ENCODE data around the gene C7orf33. TPM values are rescaled to one million over a fixed set of nuclear protein-coding genes. Genes with fewer than 3 reads are reported as not detected.

The C7orf33 gene
- total and polyA plus RNA-seq, 12 donors: not detected

DNA sequence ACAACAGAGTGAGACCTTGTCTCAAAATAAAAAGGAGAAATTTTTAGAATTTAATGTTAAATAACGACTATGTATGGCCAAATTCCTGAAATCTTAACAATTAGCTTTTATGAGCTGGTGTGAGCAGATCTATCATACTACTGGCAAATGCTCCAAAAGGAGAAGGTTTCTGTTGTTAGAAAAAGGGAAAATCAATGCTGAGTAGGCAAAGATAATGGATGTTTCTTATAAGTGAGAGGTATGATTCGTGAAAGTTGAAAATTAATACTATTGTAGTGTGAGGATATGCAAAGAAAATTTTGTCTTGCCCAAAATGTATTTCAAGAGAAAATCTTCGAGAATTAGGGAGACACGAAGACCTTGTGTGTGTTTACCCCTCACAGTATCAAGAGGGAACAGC, 67.4 kb downstream of the C7orf33 start:
- WGBS, 4 donors: 84 to 89% (median 86%) methylated on average over 4 of the region's 4 CpGs
- no peak overlapping the region for H3K4me3 ChIP-seq
- intact Hi-C loops (cut with DNase I): no loop called here
- no peaks in the 10 kb centered on the region for H3K9me3 ChIP-seq (replicated peaks in 1 of 3)
- H3K27ac ChIP-seq: no peak overlapping the region
- H3K36me3 ChIP-seq (replicated peaks in 1 of 2): no peaks in the 10 kb centered on the region
- no peaks in the 10 kb centered on the region for H3K27me3 ChIP-seq
- no peaks in the 10 kb centered on the region for H3K4me1 ChIP-seq (replicated peaks in 1 of 2)
- DNase-seq: no peak
- no peak for TF ChIP-seq POLR2A (IDR thresholded peaks at IDR 0.05)
- TF ChIP-seq, protein P1, sequence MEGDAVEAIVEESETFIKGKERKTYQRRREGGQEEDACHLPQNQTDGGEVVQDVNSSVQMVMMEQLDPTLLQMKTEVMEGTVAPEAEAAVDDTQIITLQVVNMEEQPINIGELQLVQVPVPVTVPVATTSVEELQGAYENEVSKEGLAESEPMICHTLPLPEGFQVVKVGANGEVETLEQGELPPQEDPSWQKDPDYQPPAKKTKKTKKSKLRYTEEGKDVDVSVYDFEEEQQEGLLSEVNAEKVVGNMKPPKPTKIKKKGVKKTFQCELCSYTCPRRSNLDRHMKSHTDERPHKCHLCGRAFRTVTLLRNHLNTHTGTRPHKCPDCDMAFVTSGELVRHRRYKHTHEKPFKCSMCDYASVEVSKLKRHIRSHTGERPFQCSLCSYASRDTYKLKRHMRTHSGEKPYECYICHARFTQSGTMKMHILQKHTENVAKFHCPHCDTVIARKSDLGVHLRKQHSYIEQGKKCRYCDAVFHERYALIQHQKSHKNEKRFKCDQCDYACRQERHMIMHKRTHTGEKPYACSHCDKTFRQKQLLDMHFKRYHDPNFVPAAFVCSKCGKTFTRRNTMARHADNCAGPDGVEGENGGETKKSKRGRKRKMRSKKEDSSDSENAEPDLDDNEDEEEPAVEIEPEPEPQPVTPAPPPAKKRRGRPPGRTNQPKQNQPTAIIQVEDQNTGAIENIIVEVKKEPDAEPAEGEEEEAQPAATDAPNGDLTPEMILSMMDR (IDR thresholded peaks at IDR 0.05): no peak

DNA sequence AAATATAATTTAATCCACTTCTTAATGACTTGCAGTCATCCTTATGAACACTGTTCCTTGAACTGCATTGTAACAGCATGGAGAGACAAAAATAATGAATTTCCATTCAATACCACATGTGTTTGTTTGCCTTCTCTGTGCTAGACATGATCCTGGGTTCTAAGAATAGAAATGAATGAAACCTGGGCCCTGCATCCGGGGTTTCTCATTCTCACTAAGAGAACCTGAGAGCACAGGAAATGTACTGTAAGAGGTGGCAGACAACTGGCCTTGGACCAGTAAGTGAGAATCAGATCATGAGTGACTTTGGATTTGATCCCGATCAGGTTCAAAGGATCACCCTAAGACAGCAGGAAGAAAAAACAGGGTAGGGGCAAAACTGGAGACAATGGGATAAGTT, 70.9 kb downstream of the C7orf33 start:
- no peaks in the 10 kb centered on the region for H3K4me1 ChIP-seq (replicated peaks in 1 of 2)
- no peaks in the 10 kb centered on the region for H3K9me3 ChIP-seq (replicated peaks in 1 of 3)
- DNase-seq: no peak
- no peak overlapping the region for H3K27ac ChIP-seq
- H3K27me3 ChIP-seq: no peaks in the 10 kb centered on the region
- TF ChIP-seq, protein P1 (IDR thresholded peaks at IDR 0.05): no peak
- TF ChIP-seq POLR2A (IDR thresholded peaks at IDR 0.05): no peak
- no peaks in the 10 kb centered on the region for H3K36me3 ChIP-seq (replicated peaks in 1 of 2)
- H3K4me3 ChIP-seq: no peak overlapping the region
- WGBS, 4 donors: 74 to 85% (median 83%) methylated on average over 2 of the region's 2 CpGs
- intact Hi-C loops (cut with DNase I): no loop called here

DNA sequence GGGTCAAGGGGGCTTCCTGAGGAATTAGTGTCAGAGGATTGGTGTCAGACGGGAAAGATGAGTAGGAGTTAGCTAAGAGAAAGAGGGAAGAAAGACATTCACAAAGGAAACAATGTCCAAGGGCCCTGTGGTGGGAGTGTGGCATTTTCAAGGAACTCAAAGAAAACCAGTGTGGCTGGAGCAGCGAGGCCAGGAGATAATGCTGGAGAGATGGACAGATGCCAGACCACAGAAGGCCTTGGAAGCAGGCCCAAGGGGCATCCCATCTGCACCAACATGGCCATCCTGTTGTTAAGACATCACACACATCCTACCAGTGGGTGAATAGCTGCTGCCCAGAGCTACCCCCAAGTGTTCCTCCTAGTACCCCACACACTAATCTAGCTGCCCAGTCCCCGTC, 72.1 kb downstream of the C7orf33 start:
- H3K4me1 ChIP-seq (replicated peaks in 1 of 2): no peaks in the 10 kb centered on the region
- no peak for TF ChIP-seq POLR2A (IDR thresholded peaks at IDR 0.05)
- TF ChIP-seq, protein P1 (IDR thresholded peaks at IDR 0.05): no peak
- H3K27ac ChIP-seq: no peak overlapping the region
- no peaks in the 10 kb centered on the region for H3K9me3 ChIP-seq (replicated peaks in 1 of 3)
- DNase-seq: peak in 1 of 7 donors; percentile 4
- no peak overlapping the region for H3K4me3 ChIP-seq
- intact Hi-C loops (cut with DNase I): no loop called here
- H3K27me3 ChIP-seq: no peaks in the 10 kb centered on the region
- no peaks in the 10 kb centered on the region for H3K36me3 ChIP-seq (replicated peaks in 1 of 2)
- 54 to 68% (median 62%) methylated on average over 3 of the region's 3 CpGs for WGBS, 4 donors

DNA sequence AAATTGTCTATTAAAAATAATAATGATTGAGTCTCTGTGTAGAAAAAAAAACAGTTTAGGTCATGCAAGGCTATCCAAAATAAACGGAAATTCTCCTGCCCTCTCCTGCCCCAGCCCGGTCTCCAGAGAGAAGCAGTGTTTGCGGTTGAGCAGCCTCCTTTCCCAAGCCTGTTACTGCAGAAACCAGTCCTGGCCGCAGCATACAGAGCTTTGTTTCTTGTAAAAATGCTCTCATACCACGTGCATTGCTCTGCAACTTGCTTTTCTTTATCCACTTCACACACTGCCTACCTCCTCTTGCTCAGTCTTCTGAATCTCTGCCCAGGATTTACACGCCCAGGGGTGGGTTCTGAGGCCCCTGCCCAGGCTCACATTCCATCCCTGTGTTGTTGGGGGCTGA, 73.8 kb downstream of the C7orf33 start:
- no peaks in the 10 kb centered on the region for H3K4me1 ChIP-seq (replicated peaks in 1 of 2)
- H3K9me3 ChIP-seq (replicated peaks in 1 of 3): no peaks in the 10 kb centered on the region
- intact Hi-C loops (cut with DNase I): no loop called here
- H3K27me3 ChIP-seq: no peaks in the 10 kb centered on the region
- H3K4me3 ChIP-seq: no peak overlapping the region
- 48 to 64% (median 56%) methylated on average over 6 of the region's 6 CpGs for WGBS, 4 donors
- no peak overlapping the region for H3K27ac ChIP-seq
- DNase-seq: peak in 5 of 7 donors; percentile 13 to 54 (median 23)
- no peaks in the 10 kb centered on the region for H3K36me3 ChIP-seq (replicated peaks in 1 of 2)
- TF ChIP-seq, protein P1 (IDR thresholded peaks at IDR 0.05): no peak
- TF ChIP-seq POLR2A (IDR thresholded peaks at IDR 0.05): no peak
